NCI-H2171 treated with DMSO at 0.1 percent for 48 hours (cell line): Measurements from ENCODE around the gene PPP4R1.

Experiments
- DNase-seq: peaks from one replicate; lab custom pipeline; 2025; lab: John Stamatoyannopoulos, UW

Gene PPP4R1

GRCh38 chr18:9546468-9546867 is 67.9 kb downstream of the PPP4R1 start:
- DNase-seq, result peak; percentile 68

DNA sequence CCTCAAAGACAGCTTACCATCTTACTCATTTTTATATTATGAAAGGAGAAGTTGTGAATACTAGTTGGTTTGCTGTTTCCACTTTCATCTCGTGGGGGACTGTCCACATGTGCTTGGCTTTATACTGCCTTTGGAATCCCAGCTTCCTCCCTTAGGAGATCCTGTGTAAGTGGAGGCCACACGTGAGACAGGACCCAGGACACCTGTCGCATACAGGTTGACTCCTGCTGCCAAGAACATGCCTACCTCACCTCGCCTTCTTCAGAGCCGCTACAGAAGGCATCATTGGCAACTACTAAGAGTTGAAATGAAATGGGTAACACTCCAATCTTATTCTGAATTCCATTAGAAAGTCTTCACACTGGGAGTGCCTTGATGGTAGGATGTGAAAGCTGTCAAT is 69.3 kb downstream of the PPP4R1 start:
- DNase-seq, result no peak

GRCh38 chr18:9542924-9543323 is 71.4 kb downstream of the PPP4R1 start:
- no peak for DNase-seq

GRCh38 chr18:9539938-9540337 is 74.4 kb downstream of the PPP4R1 start:
- no peak for DNase-seq

DNA sequence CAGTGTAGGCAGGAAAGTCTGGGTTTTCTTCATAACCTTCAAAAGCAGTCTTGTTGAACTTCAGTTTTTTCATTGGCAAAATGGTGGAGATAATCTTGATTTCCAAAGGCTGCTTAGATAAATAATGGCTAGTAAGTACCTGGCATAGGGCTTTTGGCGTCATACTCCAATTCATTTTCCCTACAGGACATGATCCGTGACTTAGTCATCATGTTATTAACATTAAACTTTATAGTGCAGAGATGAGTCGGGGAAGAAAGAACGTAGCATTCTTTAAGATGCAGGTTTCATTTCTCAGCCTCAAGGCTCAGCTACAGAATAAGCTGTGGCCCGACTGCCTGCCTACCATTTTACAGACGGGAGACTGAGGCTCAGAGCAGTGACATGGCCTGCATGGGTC is 75.1 kb downstream of the PPP4R1 start:
- no peak for DNase-seq

DNA sequence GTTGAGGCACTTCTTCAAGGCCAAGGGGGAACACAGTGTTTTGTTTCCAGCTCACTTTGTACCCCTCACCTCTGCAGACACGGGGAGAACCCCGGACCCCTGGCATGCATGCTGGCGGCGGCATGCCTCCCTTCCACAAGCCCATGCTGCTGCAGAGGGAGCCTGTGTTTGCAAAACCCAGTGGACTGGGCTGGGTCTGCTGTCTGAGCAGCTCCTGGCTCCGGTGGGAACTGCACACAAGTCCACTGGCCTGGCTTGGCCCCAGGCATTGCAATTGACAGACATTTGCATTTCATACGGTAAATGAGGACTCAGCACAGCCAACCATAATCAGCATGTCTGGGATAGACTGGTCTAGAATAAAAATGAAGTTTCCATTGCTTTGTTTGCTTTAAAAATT is 76.7 kb downstream of the PPP4R1 start:
- no peak for DNase-seq

DNA sequence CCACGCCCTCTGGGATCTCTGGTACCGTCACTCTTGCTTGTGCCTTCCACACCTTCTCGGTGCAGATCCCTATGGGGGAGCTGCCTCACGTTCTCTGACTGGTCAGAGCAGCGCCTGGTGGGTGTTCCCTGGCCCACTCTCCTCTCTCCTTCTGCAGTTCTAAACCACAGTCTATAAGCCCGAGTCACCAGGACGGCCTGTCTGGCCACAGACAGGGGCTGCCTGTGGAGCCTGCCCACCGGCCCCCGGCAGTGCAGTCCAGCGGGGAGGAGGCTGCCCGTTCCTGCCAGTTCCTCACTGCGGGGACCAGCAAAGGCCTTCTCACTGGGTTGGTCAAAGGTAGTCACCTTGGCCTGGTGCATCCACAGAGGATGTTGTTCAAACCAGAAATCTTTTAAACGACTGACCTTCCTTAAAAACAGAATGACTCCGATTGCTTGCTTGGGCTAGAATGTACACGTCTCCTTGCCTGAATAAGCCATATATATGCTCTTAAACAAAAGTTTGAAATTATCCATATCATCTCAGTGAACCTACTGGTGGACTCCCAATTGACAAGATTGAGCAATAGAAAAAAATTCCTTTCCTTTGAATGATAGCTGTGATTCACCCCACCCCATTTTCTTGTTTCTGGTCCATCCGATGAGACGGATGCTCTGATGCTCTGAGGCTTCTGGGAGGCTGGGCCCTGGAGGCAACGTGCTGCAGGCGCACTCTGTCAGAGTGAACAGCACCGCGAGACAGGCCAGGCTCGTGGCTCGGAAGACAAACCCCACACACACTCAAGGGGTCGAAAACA is 77.8 kb downstream of the PPP4R1 start:
- DNase-seq, result no peak

GRCh38 chr18:9535430-9535991 is 78.8 kb downstream of the PPP4R1 start:
- DNase-seq, result no peak

- no peak for DNase-seq
Observed at GRCh38 chr18:9534844-9535243, 79.5 kb downstream of the PPP4R1 start.

- no peak for DNase-seq
Observed at GRCh38 chr18:9531791-9532410, 82.5 kb downstream of the PPP4R1 start.

GRCh38 chr18:9530226-9531009 is 83.9 kb downstream of the PPP4R1 start:
- no peak for DNase-seq

GRCh38 chr18:9526458-9526857 is 87.9 kb downstream of the PPP4R1 start:
- no peak for DNase-seq

DNA sequence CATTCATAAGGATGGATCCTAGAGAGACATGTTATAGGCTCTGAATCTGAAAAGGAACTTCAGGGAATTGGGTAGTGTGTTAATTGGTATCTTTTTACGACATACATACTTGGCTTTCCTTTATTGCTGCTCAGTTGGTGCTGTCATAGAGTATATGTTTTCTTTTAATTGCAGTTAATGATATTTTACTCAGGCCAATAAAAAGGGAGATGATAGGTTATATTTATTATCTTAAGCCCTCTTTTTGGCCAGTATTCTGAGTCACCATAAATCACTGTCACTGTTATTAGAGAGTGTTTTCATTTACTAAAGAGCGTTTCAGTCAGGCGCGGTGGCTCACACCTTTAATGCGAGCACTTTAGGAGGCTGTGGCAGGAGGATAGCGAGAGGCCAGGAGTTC is 91.4 kb downstream of the PPP4R1 start:
- DNase-seq, result no peak

DNA sequence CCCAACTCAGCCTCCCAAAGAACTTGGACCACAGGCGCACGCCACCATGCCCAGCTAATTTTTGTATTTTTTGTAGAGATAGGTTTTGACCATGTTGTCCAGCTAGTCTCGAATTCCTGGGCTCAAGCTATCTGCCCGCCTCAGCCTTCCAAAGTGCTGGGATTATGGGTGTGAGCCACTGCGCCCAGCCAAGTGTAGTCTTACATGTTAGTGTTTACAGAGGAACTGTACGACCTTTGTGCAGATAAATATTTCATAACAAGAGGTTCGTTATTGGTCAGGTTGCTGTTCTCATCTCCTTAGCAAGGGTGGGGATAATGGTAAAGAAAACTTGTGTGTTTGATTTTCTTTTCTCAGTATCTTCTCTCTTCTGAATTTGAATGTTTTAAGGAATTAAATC is 92.6 kb downstream of the PPP4R1 start:
- DNase-seq, result no peak

GRCh38 chr18:9520666-9521065 is 93.7 kb downstream of the PPP4R1 start:
- DNase-seq, result no peak

GRCh38 chr18:9519399-9519798 is 95.0 kb downstream of the PPP4R1 start:
- no peak for DNase-seq

DNA sequence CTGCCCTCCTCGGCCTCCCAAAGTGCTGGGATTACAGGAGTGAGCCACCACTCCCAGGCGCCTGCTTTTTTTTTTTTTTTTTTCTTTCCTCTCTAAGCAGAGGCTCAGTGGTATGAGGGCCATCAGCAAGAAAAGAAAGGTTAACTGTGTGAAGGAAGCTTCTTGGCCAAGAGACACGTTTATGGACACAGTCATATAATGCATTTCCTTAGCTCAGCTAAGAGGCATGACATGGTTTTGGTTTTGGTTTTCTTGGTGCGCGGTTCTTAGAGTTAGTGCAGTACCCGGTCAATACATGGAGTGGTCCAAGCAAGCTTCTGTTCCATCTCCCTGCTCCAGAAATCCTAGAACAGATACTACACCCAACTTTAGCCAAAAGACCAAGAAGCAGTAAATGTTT is 96.5 kb downstream of the PPP4R1 start:
- DNase-seq, result no peak

DNA sequence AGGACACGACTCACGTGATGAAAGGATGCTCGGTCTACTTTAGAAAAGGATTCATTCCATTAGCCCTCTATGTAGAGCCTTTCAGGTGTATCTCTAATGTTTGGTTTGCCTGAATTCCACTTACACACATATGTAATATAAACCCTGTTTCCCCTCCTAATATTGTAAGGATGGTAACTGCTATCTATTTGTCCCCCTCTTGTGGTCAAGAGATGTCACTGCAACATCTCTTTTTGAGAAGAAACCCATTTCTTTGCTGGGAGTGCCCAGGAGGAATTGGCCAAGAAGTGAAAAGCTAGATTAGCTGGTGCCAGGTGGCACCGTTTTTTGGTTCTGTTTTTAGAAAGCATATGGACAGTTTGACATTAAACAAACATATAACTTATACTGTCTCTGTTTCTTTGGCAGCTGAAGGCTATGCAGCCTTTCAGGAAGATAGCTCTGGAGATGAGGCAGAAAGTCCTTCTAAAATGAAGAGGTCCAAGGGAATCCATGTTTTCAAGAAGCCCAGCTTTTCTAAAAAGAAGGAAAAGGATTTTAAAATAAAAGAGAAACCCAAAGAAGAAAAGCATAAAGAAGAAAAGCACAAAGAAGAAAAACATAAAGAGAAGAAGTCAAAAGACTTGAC is 97.8 kb downstream of the PPP4R1 start:
- DNase-seq, result peak; percentile 78

DNA sequence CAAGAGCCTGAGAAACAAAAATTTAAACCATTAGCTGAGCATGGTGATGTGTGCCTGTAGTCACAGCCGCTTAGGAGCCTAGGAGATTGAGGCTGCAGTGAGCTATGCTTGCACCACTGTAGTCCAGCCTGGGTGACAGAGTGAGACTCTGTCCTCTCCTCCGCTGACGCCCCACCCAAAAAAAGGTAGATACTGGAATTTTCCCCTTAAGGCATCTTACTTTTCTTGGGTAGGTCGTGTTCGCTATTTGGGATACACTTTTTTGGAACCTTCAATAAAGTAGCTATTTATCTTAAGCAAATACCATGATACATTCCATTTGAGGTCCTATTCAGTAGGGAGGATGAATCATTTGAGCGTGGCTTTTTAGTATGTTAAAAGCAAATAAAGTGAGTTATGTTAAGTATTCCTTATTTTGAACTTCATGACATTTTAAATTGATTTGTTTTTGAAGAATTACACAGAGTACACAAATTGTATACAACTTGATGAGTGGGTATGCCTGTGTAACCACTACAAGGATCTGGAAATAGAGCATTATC is 100.3 kb downstream of the PPP4R1 start:
- DNase-seq, result no peak

GRCh38 chr18:9508446-9509025 is 105.8 kb downstream of the PPP4R1 start:
- DNase-seq, result no peak

DNA sequence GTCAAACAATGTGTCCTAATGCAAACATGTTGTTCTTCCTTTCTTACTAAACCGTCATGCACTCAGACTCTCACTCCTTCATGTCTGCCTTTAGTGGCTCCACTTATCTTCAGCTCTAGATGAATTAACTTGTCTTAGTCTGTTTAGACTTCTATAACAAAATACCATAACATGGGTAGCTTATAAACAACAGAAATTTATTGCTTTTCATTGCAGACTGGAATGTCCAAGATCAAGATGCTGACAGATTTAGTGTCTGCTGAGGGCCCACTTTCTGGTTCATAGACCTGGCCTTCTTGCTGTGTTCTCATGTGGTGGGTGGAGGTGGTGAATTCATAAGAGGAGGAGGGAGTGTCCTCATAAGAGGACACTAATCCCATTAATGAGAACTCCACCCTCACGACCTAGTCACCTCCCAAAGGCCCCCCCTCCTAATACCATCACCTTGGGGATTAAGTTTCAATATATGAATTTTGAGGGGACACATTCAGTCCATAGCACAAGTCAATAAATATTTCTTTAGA is 106.7 kb downstream of the PPP4R1 start:
- DNase-seq, result no peak
